Erythroblast (primary cell): ENCODE results near the gene REPS2.

ENCODE experiments used
- GATA1 ChIP-seq: IDR thresholded peaks from 2 replicates; pipeline ENCODE4 v1.6.1; 2011; ENCODE audit warnings: low read depth, mild to moderate bottlenecking, control low read depth, low read length, moderate library complexity
- POLR2A ChIP-seq: IDR thresholded peaks from 2 replicates; pipeline ENCODE4 v1.6.1; 2011; ENCODE audit warnings: mild to moderate bottlenecking, low read length

- TF ChIP-seq POLR2A (no peak), GATA1 (no peak)
Measured at GRCh38 chrX:17017134-17017533, 70.7 kb downstream of the REPS2 start.
